DMS 273 (cell line): ENCODE results near the gene GLG1.

ENCODE experiments used
- DNase-seq: peaks from one replicate; lab custom pipeline; 2025; ENCODE audit not compliant: unreplicated experiment; lab: John Stamatoyannopoulos, UW

GLG1 gene

GRCh38 chr16:74485916-74486315, 121.0 kb downstream of the GLG1 start:
- DNase-seq: no peak

GRCh38 chr16:74480150-74481029, 126.5 kb downstream of the GLG1 start:
- no peak for DNase-seq

- DNase-seq: no peak
Observed at GRCh38 chr16:74477226-74477625, 129.7 kb downstream of the GLG1 start.

- DNase-seq: no peak
Observed at GRCh38 chr16:74474416-74474815, 132.5 kb downstream of the GLG1 start.

- DNase-seq: no peak
Observed at GRCh38 chr16:74472540-74472939, 134.4 kb downstream of the GLG1 start.

GRCh38 chr16:74472010-74472409, 134.9 kb downstream of the GLG1 start:
- DNase-seq: no peak

GRCh38 chr16:74469946-74470478, 136.9 kb downstream of the GLG1 start:
- DNase-seq: no peak

GRCh38 chr16:74468807-74469525, 137.9 kb downstream of the GLG1 start:
- no peak for DNase-seq

- DNase-seq: no peak
Observed at GRCh38 chr16:74466872-74467271, 140.0 kb downstream of the GLG1 start.

- DNase-seq: peak; percentile 17
Observed at GRCh38 chr16:74465851-74466685, 140.8 kb downstream of the GLG1 start.

- no peak for DNase-seq
Observed at GRCh38 chr16:74465281-74465680, 141.6 kb downstream of the GLG1 start.

GRCh38 chr16:74463888-74464287, 143.0 kb downstream of the GLG1 start:
- DNase-seq: no peak

GRCh38 chr16:74462361-74462760, 144.6 kb downstream of the GLG1 start:
- no peak for DNase-seq

- no peak for DNase-seq
Observed at GRCh38 chr16:74461826-74462225, 145.1 kb downstream of the GLG1 start.

- no peak for DNase-seq
Observed at GRCh38 chr16:74460542-74460941, 146.4 kb downstream of the GLG1 start.

GRCh38 chr16:74456290-74456625, 150.7 kb downstream of the GLG1 start:
- no peak for DNase-seq

GRCh38 chr16:74455619-74456289, 151.2 kb downstream of the GLG1 start:
- no peak for DNase-seq

GRCh38 chr16:74455213-74455612, 151.7 kb downstream of the GLG1 start:
- DNase-seq: no peak

- no peak for DNase-seq
Observed at GRCh38 chr16:74451951-74452758, 154.8 kb downstream of the GLG1 start.
